WTC11 (cell line): ENCODE results near the gene AURKAIP1. TPM values are rescaled to one million over a fixed set of nuclear protein-coding genes. Genes with fewer than 3 reads are reported as not detected.
"Not testable (repeated sequence)": the region's sequence is repeated elsewhere in the genome, so short reads cannot be mapped to it uniquely, and the experiment has no call there.

Experiments
- ATAC-seq: fragments of 200-7000 bp; cut with Tn5 transposase; 2 replicates; pipeline ENCODE4 v1.10.0; 2021; ENCODE audit warnings: mild to moderate bottlenecking, moderate library complexity
- CTCF ChIA-PET: fragments of 300-600 bp; sonication (Branson Sonifier 250); formaldehyde crosslinking; loops from one replicate; lab custom pipeline; 2021; ENCODE audit warnings: antibody characterized with exemption; lab: Charles Lee
- POLR2A ChIA-PET: fragments of 350-600 bp; sonication (Branson Sonifier 250); formaldehyde crosslinking; loops from one replicate; lab custom pipeline; 2021; ENCODE audit warnings: antibody characterized with exemption; lab: Charles Lee
- DNase-seq: peaks from one replicate; pipeline ENCODE4 v3.0.0; 2021; ENCODE audit warnings: low spot score
- H3K27ac Mint-ChIP-seq: 2 replicates; pipeline ENCODE4 v1.8.0; 2021; ENCODE audit warnings: mixed read lengths
- H3K27me3 Mint-ChIP-seq: 2 replicates; pipeline ENCODE4 v1.8.0; 2021; ENCODE audit warnings: low read depth, mild to moderate bottlenecking, moderate library complexity, mixed read lengths
- H3K36me3 Mint-ChIP-seq: 2 replicates; pipeline ENCODE4 v1.8.0; 2021; ENCODE audit warnings: mixed read lengths
- H3K4me1 Mint-ChIP-seq: 2 replicates; pipeline ENCODE4 v1.8.0; 2022; ENCODE audit warnings: mixed read lengths
- H3K4me3 Mint-ChIP-seq: 2 replicates; pipeline ENCODE4 v1.8.0; 2021; ENCODE audit warnings: mild to moderate bottlenecking, moderate library complexity, mixed read lengths
- H3K9me3 Mint-ChIP-seq: 2 replicates; pipeline ENCODE4 v1.8.0; 2021; ENCODE audit warnings: mixed read lengths
- EMX1 ChIP-seq: fragments of 250-450 bp; sonication (Bioruptor Pico); IDR thresholded peaks from 2 replicates; pipeline ENCODE4 v1.8.0; 2021; ENCODE audit warnings: mild to moderate bottlenecking
- GTF2I ChIP-seq: fragments of 250-450 bp; sonication (Bioruptor Pico); conservative IDR thresholded peaks from 2 replicates; pipeline ENCODE4 v1.4.0; 2021; ENCODE audit warnings: mild to moderate bottlenecking
- HMGXB4 ChIP-seq: sonication (generic); formaldehyde crosslinking; IDR thresholded peaks from 2 replicates; pipeline ENCODE4 v1.8.1; 2023; ENCODE audit warnings: mild to moderate bottlenecking, moderate library complexity, missing genetic modification reagents
- MXD4 ChIP-seq: fragments of 250-450 bp; sonication (Bioruptor Pico); IDR thresholded peaks from 2 replicates; pipeline ENCODE4 v1.8.0; 2021; ENCODE audit warnings: mild to moderate bottlenecking, moderate library complexity, borderline replicate concordance
- OVOL2 ChIP-seq: fragments of 250-450 bp; sonication (Bioruptor Pico); IDR thresholded peaks from 2 replicates; pipeline ENCODE4 v1.9.0; 2021; ENCODE audit warnings: mild to moderate bottlenecking, borderline replicate concordance
- USF2 ChIP-seq: sonication (generic); formaldehyde crosslinking; IDR thresholded peaks from 2 replicates; pipeline ENCODE4 v1.8.1; 2023; ENCODE audit warnings: mild to moderate bottlenecking, missing genetic modification reagents, moderate library complexity
- ZNF121 ChIP-seq: sonication (generic); formaldehyde crosslinking; IDR thresholded peaks from 2 replicates; pipeline ENCODE4 v1.8.0; 2023; ENCODE audit warnings: missing genetic modification reagents
- ZNF263 ChIP-seq: sonication (generic); formaldehyde crosslinking; IDR thresholded peaks from 2 replicates; pipeline ENCODE4 v1.8.1; 2022; ENCODE audit warnings: low read depth, mild to moderate bottlenecking, moderate library complexity, missing genetic modification reagents
- ZNF281 ChIP-seq: sonication (generic); formaldehyde crosslinking; IDR thresholded peaks from 2 replicates; pipeline ENCODE4 v1.8.0; 2023; ENCODE audit warnings: mild to moderate bottlenecking, missing genetic modification reagents
- total RNA-seq: library from RNA; stranded (reverse); gene quantifications from 3 replicates; pipeline ENCODE4 v1.2.3, GENCODE V29; 2021

The AURKAIP1 gene
- total RNA-seq, 1 experiment from 2014 or later = 268 TPM

GRCh38 chr1:1415751-1416150, 40.7 kb upstream of the AURKAIP1 start (continued):
- TF ChIP-seq ZNF263 (CRISPR knock-in tag) (no peak), EMX1 (CRISPR knock-in tag) (no peak), MXD4 (CRISPR knock-in tag) (no peak), ZNF281 (CRISPR knock-in tag) (no peak)

- H3K4me3 Mint-ChIP-seq, CTCF ChIA-PET, DNase-seq, ATAC-seq, H3K27me3 Mint-ChIP-seq, POLR2A ChIA-PET: not testable (repeated sequence)
- H3K36me3 Mint-ChIP-seq = peaks cover 19% of the 10 kb centered on the region
- peaks cover 19% of the 10 kb centered on the region for H3K9me3 Mint-ChIP-seq
- peaks cover 38% of the 10 kb centered on the region for H3K4me1 Mint-ChIP-seq
- H3K27ac Mint-ChIP-seq = peak overlapping the region; percentile 29; the same call in 1 of the 2 replicates
Measured at GRCh38 chr1:1412311-1412902, 37.4 kb upstream of the AURKAIP1 start.

- no peak for DNase-seq
- peaks cover 19% of the 10 kb centered on the region for H3K36me3 Mint-ChIP-seq
- TF ChIP-seq HMGXB4 (no peak), ZNF263 (CRISPR knock-in tag) (no peak)
- TF ChIP-seq, all 79 proteins: peak for 0
- H3K4me3 Mint-ChIP-seq = no peak overlapping the region
- ATAC-seq = no peak
- peaks cover 4% of the 10 kb centered on the region; the same call in 1 of the 2 replicates for H3K27me3 Mint-ChIP-seq
- ChIA-PET CTCF (interaction anchor here (1.4 to 1.7 kb wide), 3 partner anchors 9 to 21 kb away, joined by 4 to 11 read pairs (median 7); partner anchors contain the start of gene CCNL2), POLR2A (no interaction called here)
- peak overlapping the region; percentile 77 for H3K27ac Mint-ChIP-seq
- H3K9me3 Mint-ChIP-seq = peaks cover 19% of the 10 kb centered on the region
- H3K4me1 Mint-ChIP-seq = peaks cover 37% of the 10 kb centered on the region
Measured at GRCh38 chr1:1411626-1412025, 36.6 kb upstream of the AURKAIP1 start.

GRCh38 chr1:1410238-1410637, 35.2 kb upstream of the AURKAIP1 start:
- peak overlapping the region; percentile 87 for H3K4me3 Mint-ChIP-seq
- 0 out of 2 replicates have a peak, but pooled peaks have one; percentile 24 for TF ChIP-seq USF2 (CRISPR knock-in tag)
- ChIA-PET CTCF (interaction anchor here (0.7 to 1.7 kb wide), 8 partner anchors 8 to 31 kb away, joined by 3 to 11 read pairs (median 4); partner anchors contain the start of gene CCNL2), POLR2A (interaction anchor here (0.5 to 1.1 kb wide), 4 partner anchors 8 to 48 kb away, joined by 3 to 4 read pairs (median 4); no protein-coding TSS in a partner anchor)
- H3K9me3 Mint-ChIP-seq = peaks cover 19% of the 10 kb centered on the region
- H3K36me3 Mint-ChIP-seq = peaks cover 28% of the 10 kb centered on the region
- ATAC-seq, DNase-seq, H3K27me3 Mint-ChIP-seq: not testable (repeated sequence)
- H3K4me1 Mint-ChIP-seq = peaks cover 42% of the 10 kb centered on the region
- peak overlapping the region; percentile 100 for H3K27ac Mint-ChIP-seq

GRCh38 chr1:1407636-1408318, 32.8 kb upstream of the AURKAIP1 start:
- H3K36me3 Mint-ChIP-seq = peaks cover 47% of the 10 kb centered on the region
- H3K4me3 Mint-ChIP-seq = peak overlapping the region; percentile 87
- DNase-seq = no peak
- TF ChIP-seq OVOL2 (no peak), GTF2I (peak; percentile 68; the same call in 1 of the 2 replicates), ZNF121 (CRISPR knock-in tag) (peak; percentile 91)
- CTCF ChIA-PET = interaction anchor here (0.5 to 1.6 kb wide), 10 partner anchors 9 to 176 kb away, joined by 3 to 7 read pairs (median 4); partner anchors contain the start of gene CCNL2
- POLR2A ChIA-PET = interaction anchor here (0.6 to 1.8 kb wide), 6 partner anchors 9 to 32 kb away, joined by 3 to 7 read pairs (median 6); partner anchors contain the start of genes AURKAIP1, CCNL2 and VWA1
- no peak for ATAC-seq
- peaks cover 42% of the 10 kb centered on the region for H3K4me1 Mint-ChIP-seq
- peaks cover 13% of the 10 kb centered on the region for H3K9me3 Mint-ChIP-seq
- H3K27me3 Mint-ChIP-seq = peaks cover 4% of the 10 kb centered on the region; the same call in 1 of the 2 replicates
- H3K27ac Mint-ChIP-seq = peak overlapping the region; percentile 84
